Measurements from ENCODE around the gene KCNIP4. TPM values are rescaled to one million over a fixed set of nuclear protein-coding genes. Genes with fewer than 3 reads are reported as not detected.
"Not testable (repeated sequence)": the region's sequence is repeated elsewhere in the genome, so short reads cannot be mapped to it uniquely, and the experiment has no call there.

KCNIP4 gene
- total RNA-seq, 3 donors from 2014 or later = 0.96 to 11.3 (median 2.4) TPM

DNA sequence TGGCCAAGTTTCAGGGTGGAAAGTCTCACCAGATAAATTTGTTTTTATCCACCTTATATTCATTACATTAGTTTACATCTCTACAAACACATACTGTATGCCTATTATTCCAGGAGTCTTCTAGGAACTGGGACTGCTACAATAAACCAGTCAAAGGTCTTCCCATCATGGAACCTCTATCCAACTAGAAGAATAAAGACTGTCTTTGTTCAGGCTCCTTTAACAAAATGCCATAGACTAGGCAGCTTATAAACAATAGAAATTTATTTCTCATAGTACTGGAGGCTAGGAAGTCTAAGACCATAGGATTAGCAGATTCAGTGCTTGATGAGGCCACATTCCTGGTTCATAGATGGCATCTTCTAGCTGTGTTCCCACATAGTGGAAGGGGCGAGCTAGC, 1186.7 kb downstream of the KCNIP4 start:
- intact Hi-C loops (cut with DNase I, micrococcal nuclease) = no loop called here
- Histone ChIP-seq H3K36me3 (ENCODE audit: low read depth) (no peaks in the 10 kb centered on the region), H3K4me3 (no peak overlapping the region), H3K4me1 (ENCODE audit: low read depth) (no peaks in the 10 kb centered on the region), H3K9me3 (no peaks in the 10 kb centered on the region)
- ATAC-seq = no peak
- DNase-seq = no peak
- no peak for TF ChIP-seq CTCF (IDR thresholded peaks at IDR 0.05)

GRCh38 chr4:20761382-20761781, 1187.2 kb downstream of the KCNIP4 start:
- Histone ChIP-seq H3K4me1 (ENCODE audit: low read depth) (no peaks in the 10 kb centered on the region), H3K36me3 (ENCODE audit: low read depth) (no peaks in the 10 kb centered on the region), H3K9me3 (no peaks in the 10 kb centered on the region), H3K4me3 (no peak overlapping the region)
- ATAC-seq = no peak
- no peak for DNase-seq
- intact Hi-C loops (cut with DNase I, micrococcal nuclease) = no loop called here
- TF ChIP-seq CTCF (IDR thresholded peaks at IDR 0.05) = no peak

GRCh38 chr4:20760053-20760452, 1188.5 kb downstream of the KCNIP4 start:
- DNase-seq (no peak), ATAC-seq (no peak)
- no peak overlapping the region for H3K4me3 ChIP-seq
- intact Hi-C loops (cut with DNase I, micrococcal nuclease) = no loop called here
- H3K9me3 ChIP-seq = no peaks in the 10 kb centered on the region
- TF ChIP-seq CTCF (IDR thresholded peaks at IDR 0.05) = no peak
- H3K36me3 ChIP-seq (ENCODE audit: low read depth) = no peaks in the 10 kb centered on the region
- H3K4me1 ChIP-seq (ENCODE audit: low read depth) = no peaks in the 10 kb centered on the region

DNA sequence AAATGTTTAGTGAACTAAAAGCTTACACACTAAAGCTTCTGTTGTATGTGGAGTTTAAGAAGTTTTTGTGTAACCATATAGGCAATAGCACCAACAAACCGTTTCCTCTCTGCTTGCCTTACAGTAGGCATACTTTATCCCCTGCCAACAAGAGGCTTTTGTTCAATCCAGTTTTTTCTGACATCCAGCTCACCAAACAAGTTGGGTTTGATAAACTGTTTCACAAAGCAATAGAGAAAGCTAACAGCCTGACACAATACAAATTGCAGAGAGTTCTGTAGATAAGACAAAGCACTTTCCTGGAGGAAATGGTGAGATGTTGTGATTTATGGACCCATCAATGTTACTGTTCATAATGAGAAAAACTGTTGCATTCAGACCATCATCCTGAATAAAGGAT, 1194.5 kb downstream of the KCNIP4 start:
- DNase-seq (no peak), ATAC-seq (no peak)
- H3K4me3 ChIP-seq = no peak overlapping the region

DNA sequence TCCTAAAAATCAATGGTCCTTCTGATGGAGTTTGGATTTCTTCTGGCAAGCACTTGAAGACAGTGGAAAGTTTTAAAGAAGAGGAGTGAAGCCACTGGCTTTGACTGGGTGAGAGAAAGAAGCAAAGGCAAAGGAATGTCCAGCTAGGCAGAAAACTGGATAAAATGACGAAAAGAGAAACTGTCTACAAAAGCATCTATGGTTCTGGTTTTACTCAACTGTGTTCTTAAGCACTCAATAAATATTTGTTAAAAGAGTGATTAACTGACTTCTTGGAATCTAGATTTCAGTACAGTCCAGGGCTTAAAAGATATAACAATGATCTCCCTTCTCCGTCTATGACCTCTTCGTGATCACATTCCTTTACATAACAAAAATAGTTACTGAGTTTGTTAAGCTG, 1195.9 kb downstream of the KCNIP4 start:
- no peak for TF ChIP-seq CTCF (IDR thresholded peaks at IDR 0.05)
- ATAC-seq (no peak), DNase-seq (no peak)
- no peaks in the 10 kb centered on the region for H3K9me3 ChIP-seq
- H3K36me3 ChIP-seq (ENCODE audit: low read depth) = no peaks in the 10 kb centered on the region
- H3K4me3 ChIP-seq = no peak overlapping the region
- no peaks in the 10 kb centered on the region for H3K4me1 ChIP-seq (ENCODE audit: low read depth)
- intact Hi-C loops (cut with DNase I, micrococcal nuclease) = no loop called here

More for the DNA sequence above, 1194.5 kb downstream of the KCNIP4 start:
- TF ChIP-seq CTCF (IDR thresholded peaks at IDR 0.05) = no peak
- H3K9me3 ChIP-seq = no peaks in the 10 kb centered on the region
- no peaks in the 10 kb centered on the region for H3K36me3 ChIP-seq (ENCODE audit: low read depth)
- intact Hi-C loops (cut with DNase I, micrococcal nuclease) = no loop called here
- no peaks in the 10 kb centered on the region for H3K4me1 ChIP-seq (ENCODE audit: low read depth)

- peaks cover 18% of the 10 kb centered on the region for H3K9me3 ChIP-seq
- H3K36me3 ChIP-seq (ENCODE audit: low read depth); H3K4me1 ChIP-seq (ENCODE audit: low read depth); DNase-seq; intact Hi-C loops (cut with DNase I, micrococcal nuclease); H3K4me3 ChIP-seq; ATAC-seq: not testable (repeated sequence)
Measured at GRCh38 chr4:20746000-20746399, 1202.6 kb downstream of the KCNIP4 start.
